Dendritic cell treated with granulocyte-macrophage colony-stimulating factor and Interleukin-4, amounts not matched to agents 40 ng/mL and 50 ng/mL, for 4 days (primary cell): ENCODE measurements around the gene FPR1.

ENCODE experiments used
- H3K27ac Mint-ChIP-seq: one replicate; pipeline ENCODE4 v1.8.0; 2022; ENCODE audit warnings: mild to moderate bottlenecking, mixed read lengths
- H3K27me3 Mint-ChIP-seq: one replicate; pipeline ENCODE4 v1.8.0; 2022; ENCODE audit warnings: mild to moderate bottlenecking, mixed read lengths
- H3K36me3 Mint-ChIP-seq: one replicate; pipeline ENCODE4 v1.8.0; 2022; ENCODE audit warnings: low read depth, mixed read lengths
- H3K4me1 Mint-ChIP-seq: one replicate; pipeline ENCODE4 v1.8.0; 2022; ENCODE audit warnings: low read depth, mixed read lengths
- H3K4me3 Mint-ChIP-seq: one replicate; pipeline ENCODE4 v1.8.0; 2022; ENCODE audit warnings: mild to moderate bottlenecking, moderate library complexity, mixed read lengths
- H3K9me3 Mint-ChIP-seq: one replicate; pipeline ENCODE4 v1.8.0; 2022; ENCODE audit warnings: mixed read lengths
- intact Hi-C: fragments of 100-400 bp; cut with micrococcal nuclease; formaldehyde crosslinking; loops from one replicate; pipeline ENCODE4 v1.15.0; 2022

FPR1 gene

DNA sequence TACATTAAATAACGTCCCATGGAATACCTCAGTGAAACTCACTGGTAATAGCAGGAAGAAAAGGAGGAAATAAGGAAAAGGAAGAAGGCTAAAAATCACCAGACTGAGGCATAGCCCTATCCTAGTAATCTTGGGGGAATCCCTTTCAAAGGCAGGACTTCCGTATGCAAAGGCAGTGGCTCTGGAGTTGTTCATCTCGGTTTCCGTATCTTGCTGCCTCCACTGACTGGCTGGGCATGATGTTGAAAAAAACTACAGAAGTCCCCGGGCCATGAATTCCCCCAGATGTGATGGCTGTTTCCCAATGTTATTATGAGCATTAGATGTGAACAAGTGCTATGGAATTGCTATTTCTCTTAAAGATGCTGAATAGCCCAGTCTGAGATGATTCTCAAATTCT lies 14.8 kb upstream of the FPR1 start:
- intact Hi-C loops, result no loop called here

DNA sequence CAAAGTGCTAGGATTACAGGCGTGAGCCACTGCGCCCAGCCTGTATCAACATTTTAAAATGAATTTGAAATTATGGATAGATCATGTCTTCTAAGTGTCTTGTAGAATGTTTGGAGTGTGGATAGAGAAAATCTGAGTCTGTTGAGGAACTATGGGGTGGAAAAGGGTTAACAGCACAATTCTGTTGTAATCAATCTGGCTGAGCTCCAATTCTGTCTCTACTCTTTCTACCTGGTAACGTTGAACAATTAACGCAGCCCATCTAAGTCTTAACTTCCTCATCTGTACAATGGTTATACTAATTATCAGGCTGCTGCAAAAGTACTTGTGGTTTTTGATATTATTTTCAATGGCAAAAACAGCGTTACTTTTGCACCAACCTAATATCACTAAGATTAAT lies 13.4 kb upstream of the FPR1 start:
- Mint-ChIP-seq H3K4me3 (no peak overlapping the region), H3K4me1 (peaks cover 74% of the 10 kb centered on the region), H3K27me3 (peaks cover 24% of the 10 kb centered on the region), H3K9me3 (no peaks in the 10 kb centered on the region), H3K36me3 (no peaks in the 10 kb centered on the region), H3K27ac (peak overlapping the region; percentile 34)
- intact Hi-C loops, result no loop called here

More for the DNA sequence above, 14.8 kb upstream of the FPR1 start:
- no peaks in the 10 kb centered on the region for H3K9me3 Mint-ChIP-seq
- no peak overlapping the region for H3K27ac Mint-ChIP-seq
- H3K4me3 Mint-ChIP-seq, result no peak overlapping the region
- peaks cover 24% of the 10 kb centered on the region for H3K27me3 Mint-ChIP-seq
- peaks cover 67% of the 10 kb centered on the region for H3K4me1 Mint-ChIP-seq
- H3K36me3 Mint-ChIP-seq, result no peaks in the 10 kb centered on the region

DNA sequence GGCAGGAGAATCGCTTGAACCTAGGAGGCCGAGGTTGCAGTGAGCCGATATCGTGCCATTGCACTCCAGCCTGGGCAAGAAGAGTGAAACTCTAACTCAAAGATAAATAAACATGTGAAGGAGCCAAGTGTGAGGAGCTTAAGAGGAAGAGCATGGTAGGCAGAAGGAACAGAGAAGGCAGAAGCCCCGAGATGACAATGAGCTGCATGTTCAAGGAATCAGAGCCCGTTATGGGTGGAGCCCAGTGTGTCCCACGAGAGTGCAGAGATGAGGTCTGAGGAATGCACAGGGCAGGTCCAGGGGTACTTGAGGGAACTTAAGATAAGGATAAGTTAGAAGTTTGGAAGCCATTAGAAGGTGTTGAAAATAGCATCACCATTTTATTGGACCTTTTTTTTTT lies 10.0 kb upstream of the FPR1 start:
- Mint-ChIP-seq H3K4me3 (no peak overlapping the region), H3K4me1 (peaks cover 69% of the 10 kb centered on the region), H3K27me3 (peaks cover 24% of the 10 kb centered on the region), H3K27ac (no peak overlapping the region), H3K9me3 (no peaks in the 10 kb centered on the region), H3K36me3 (no peaks in the 10 kb centered on the region)
- intact Hi-C loops, result no loop called here

- Mint-ChIP-seq H3K36me3 (no peaks in the 10 kb centered on the region), H3K4me1 (peaks cover 68% of the 10 kb centered on the region), H3K27me3 (peaks cover 26% of the 10 kb centered on the region), H3K27ac (no peak within 1 kb of the TSS), H3K9me3 (no peaks in the 10 kb centered on the region), H3K4me3 (peak within 1 kb of the TSS; percentile 13)
- intact Hi-C loops, result no loop called here
These were observed 9.1 kb upstream of the FPR1 start, which contains the start of gene FPR2 for GRCh38 chr19:51760697-51761356. Gene FPR2 (plus strand): TSS chr19:51761180. CDS start chr19:51768659, 7,479 bp downstream.

DNA sequence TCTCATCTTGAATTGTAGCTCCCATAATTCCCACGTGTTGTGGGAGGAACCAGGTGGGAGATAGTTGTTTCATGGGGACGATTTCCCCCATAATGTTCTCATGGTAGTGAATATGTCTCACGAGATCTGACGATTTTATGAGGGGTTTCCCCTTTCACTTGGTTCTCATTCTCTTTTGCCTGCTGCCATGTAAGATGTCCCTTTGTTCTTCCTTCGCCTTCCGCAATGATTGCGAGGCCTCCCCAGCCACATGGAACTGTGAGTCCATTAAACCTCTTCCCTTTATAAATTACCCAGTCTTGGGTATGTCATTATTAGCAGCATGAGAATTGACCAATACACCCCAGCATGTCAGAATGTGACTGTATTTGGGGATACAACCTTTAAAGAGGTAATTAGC lies 3.9 kb upstream of the FPR1 start:
- intact Hi-C loops, result no loop called here
- H3K9me3 Mint-ChIP-seq, result no peaks in the 10 kb centered on the region
- peaks cover 2% of the 10 kb centered on the region for H3K27me3 Mint-ChIP-seq
- no peaks in the 10 kb centered on the region for H3K36me3 Mint-ChIP-seq
- no peak overlapping the region for H3K4me3 Mint-ChIP-seq
- H3K4me1 Mint-ChIP-seq, result peaks cover 70% of the 10 kb centered on the region
- peak overlapping the region; percentile 83 for H3K27ac Mint-ChIP-seq

- H3K4me1 Mint-ChIP-seq, result peaks cover 65% of the 10 kb centered on the region
- intact Hi-C loops, result no loop called here
- H3K27ac Mint-ChIP-seq, result peak overlapping the region; percentile 83
- H3K36me3 Mint-ChIP-seq, result no peaks in the 10 kb centered on the region
- H3K9me3 Mint-ChIP-seq, result no peaks in the 10 kb centered on the region
- H3K4me3 Mint-ChIP-seq, result no peak overlapping the region
- H3K27me3 Mint-ChIP-seq, result peaks cover 2% of the 10 kb centered on the region
These were observed 3.1 kb upstream of the FPR1 start for GRCh38 chr19:51754770-51755169.

- Mint-ChIP-seq H3K27me3 (peaks cover 2% of the 10 kb centered on the region), H3K36me3 (no peaks in the 10 kb centered on the region), H3K4me1 (peaks cover 65% of the 10 kb centered on the region), H3K9me3 (no peaks in the 10 kb centered on the region), H3K27ac (peak overlapping the region; percentile 83), H3K4me3 (no peak overlapping the region)
- intact Hi-C loops, result no loop called here
These were observed 2.4 kb upstream of the FPR1 start for GRCh38 chr19:51754109-51754508.

DNA sequence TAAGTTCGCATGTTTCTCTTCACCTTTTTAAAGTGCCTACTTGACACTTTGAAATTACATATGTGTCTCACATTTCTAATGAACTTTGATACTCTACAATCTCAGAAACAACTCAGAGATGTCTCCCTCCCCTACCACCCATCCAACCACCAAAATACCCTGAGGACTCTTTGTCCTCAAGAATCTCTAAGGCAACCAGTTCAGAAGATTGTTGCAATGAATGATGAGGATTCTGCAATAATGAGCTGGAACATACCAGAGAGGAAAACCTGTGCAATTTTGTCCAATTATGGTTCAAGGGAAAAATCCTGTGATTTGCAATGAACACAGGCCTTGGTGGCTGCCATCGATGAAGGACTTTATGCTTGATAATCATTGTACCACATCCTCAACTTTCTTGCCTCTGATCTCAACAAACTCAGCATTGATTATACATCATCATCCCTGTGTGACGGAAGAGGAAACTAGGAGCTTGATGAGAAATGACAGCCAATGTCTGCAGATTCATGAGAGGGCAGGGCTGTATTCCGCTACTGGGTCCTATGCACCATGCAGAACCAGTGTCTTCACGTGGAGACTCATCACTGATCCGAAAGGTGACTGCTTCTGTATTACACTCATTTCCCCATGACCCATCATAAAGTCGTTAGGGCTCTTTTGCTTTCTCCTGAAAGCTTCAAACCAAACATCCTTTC lies 1.1 kb downstream of the FPR1 start:
- Mint-ChIP-seq H3K36me3 (peaks cover 13% of the 10 kb centered on the region), H3K4me3 (peak overlapping the region; percentile 36), H3K27ac (peak overlapping the region; percentile 87), H3K9me3 (no peaks in the 10 kb centered on the region), H3K27me3 (peaks cover 2% of the 10 kb centered on the region), H3K4me1 (peaks cover 67% of the 10 kb centered on the region)
- intact Hi-C loops, result no loop called here

GRCh38 chr19:51749979-51750378 lies 1.7 kb downstream of the FPR1 start:
- Mint-ChIP-seq H3K27me3 (peaks cover 2% of the 10 kb centered on the region), H3K4me3 (no peak overlapping the region), H3K9me3 (no peaks in the 10 kb centered on the region), H3K27ac (no peak overlapping the region), H3K36me3 (peaks cover 17% of the 10 kb centered on the region), H3K4me1 (peaks cover 62% of the 10 kb centered on the region)
- intact Hi-C loops, result no loop called here

DNA sequence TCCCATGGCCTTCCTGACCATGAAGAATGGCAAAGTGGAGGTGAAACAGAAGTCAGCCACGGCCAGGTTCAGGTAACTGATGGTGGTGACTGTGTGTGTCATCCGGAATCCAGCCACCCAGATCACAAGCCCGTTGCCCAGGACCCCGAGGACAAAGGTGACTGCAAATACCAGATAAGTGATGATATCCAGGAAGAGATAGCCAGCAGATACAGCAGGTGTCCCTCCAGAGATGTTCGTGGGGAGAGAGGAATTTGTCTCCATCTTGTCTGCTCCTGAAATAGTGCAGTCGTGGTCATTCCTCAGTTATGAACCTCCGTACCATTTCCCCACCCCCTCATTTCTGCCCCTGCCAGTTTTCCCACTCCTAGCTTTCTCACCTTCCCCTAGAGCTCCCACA lies 4.9 kb downstream of the FPR1 start:
- Mint-ChIP-seq H3K9me3 (no peaks in the 10 kb centered on the region), H3K36me3 (peaks cover 17% of the 10 kb centered on the region), H3K27me3 (peaks cover 5% of the 10 kb centered on the region), H3K4me3 (no peak overlapping the region), H3K27ac (no peak overlapping the region), H3K4me1 (peaks cover 53% of the 10 kb centered on the region)
- intact Hi-C loops, result no loop called here

DNA sequence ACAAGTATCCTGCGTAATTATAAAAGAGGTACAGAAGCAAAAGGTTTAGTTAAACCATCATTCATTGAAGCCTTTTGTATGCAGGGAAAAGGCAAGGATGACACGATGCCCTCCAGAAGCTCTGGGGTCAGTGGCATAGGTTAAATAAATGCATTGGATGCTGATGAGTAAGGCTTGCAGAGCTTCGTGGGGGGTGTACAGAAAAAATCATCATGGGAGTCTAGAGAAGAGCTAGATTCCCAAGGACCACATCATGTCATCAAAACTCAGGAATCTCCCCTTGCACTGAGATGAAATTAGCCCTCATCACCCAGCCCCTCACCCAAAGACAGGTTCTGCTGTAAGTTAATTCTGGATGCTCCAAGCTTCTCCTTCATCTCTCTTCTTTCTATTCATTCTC lies 8.3 kb downstream of the FPR1 start:
- H3K4me1 Mint-ChIP-seq, result peaks cover 51% of the 10 kb centered on the region
- H3K4me3 Mint-ChIP-seq, result no peak overlapping the region
- peaks cover 12% of the 10 kb centered on the region for H3K27me3 Mint-ChIP-seq
- H3K36me3 Mint-ChIP-seq, result peaks cover 17% of the 10 kb centered on the region
- intact Hi-C loops, result no loop called here
- no peak overlapping the region for H3K27ac Mint-ChIP-seq
- H3K9me3 Mint-ChIP-seq, result no peaks in the 10 kb centered on the region

GRCh38 chr19:51742789-51743188 lies 8.9 kb downstream of the FPR1 start:
- H3K27ac Mint-ChIP-seq, result no peak overlapping the region
- peaks cover 47% of the 10 kb centered on the region for H3K4me1 Mint-ChIP-seq
- H3K9me3 Mint-ChIP-seq, result no peaks in the 10 kb centered on the region
- no peak overlapping the region for H3K4me3 Mint-ChIP-seq
- intact Hi-C loops, result no loop called here
- peaks cover 17% of the 10 kb centered on the region for H3K36me3 Mint-ChIP-seq
- peaks cover 12% of the 10 kb centered on the region for H3K27me3 Mint-ChIP-seq

- peaks cover 55% of the 10 kb centered on the region for H3K4me1 Mint-ChIP-seq
- H3K27me3 Mint-ChIP-seq, result peaks cover 24% of the 10 kb centered on the region
- no peak overlapping the region for H3K4me3 Mint-ChIP-seq
- peak overlapping the region; percentile 2 for H3K27ac Mint-ChIP-seq
- H3K36me3 Mint-ChIP-seq, result peaks cover 2% of the 10 kb centered on the region
- intact Hi-C loops, result no loop called here
- no peaks in the 10 kb centered on the region for H3K9me3 Mint-ChIP-seq
These were observed 11.3 kb downstream of the FPR1 start for GRCh38 chr19:51740356-51740755.

DNA sequence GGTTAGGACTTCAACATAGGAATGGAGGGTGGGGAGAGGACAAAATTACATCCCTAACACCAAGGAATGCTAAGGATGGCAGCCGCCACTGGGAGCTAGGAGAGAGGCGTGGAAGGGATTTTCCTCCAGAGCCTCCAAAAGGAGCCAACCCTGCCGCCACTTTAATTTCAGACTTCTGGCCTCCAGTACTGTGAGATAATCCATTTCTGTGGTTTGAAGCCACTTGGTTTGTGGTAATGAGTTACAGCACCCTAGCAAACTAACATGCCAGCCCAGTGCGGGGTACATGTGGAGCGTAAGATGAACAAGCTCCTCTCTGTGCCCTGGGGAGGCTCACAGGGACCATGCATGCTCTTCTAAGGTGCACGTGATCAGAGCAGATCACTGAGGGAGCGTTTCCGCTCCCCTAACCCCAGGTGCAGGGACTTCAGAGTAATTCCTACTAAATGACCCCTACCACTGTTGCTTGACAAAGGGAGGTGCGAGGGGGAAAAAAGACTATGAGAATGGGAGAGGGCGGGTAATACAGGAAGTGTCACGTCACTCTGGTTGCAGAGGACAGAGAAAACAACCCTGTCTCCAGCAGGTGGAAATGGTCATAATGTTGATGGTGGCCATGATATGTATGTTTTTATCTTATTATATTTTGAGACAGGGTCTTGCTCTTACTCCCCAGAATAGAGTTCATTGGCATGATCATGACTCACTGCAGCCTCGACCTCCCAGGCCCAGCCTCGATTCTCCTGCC lies 12.0 kb downstream of the FPR1 start:
- H3K4me1 Mint-ChIP-seq, result peaks cover 59% of the 10 kb centered on the region
- intact Hi-C loops, result loop anchor here (5.0 kb wide), 1 partner anchor 33 kb away; no protein-coding TSS in a partner anchor

More for the DNA sequence above, 12.0 kb downstream of the FPR1 start:
- H3K36me3 Mint-ChIP-seq, result no peaks in the 10 kb centered on the region
- peak overlapping the region; percentile 2 for H3K27ac Mint-ChIP-seq
- H3K27me3 Mint-ChIP-seq, result peaks cover 31% of the 10 kb centered on the region
- no peaks in the 10 kb centered on the region for H3K9me3 Mint-ChIP-seq
- H3K4me3 Mint-ChIP-seq, result no peak overlapping the region
